Measurements from ENCODE around the gene IFT74.

The IFT74 gene

GRCh38 chr9:26955921-26956859 is at the start of gene IFT74:
Gene IFT74, plus strand, starts transcription at chr9:26956412. Its CDS starts 5,556 bp downstream, at chr9:26961968.
- H3K36me3 ChIP-seq (ENCODE audit: insufficient read depth, low read length) = no peaks in the 10 kb centered on the region
- H3K4me3 ChIP-seq = peak within 1 kb of the TSS; percentile 89
- TF ChIP-seq EZH2 (IDR thresholded peaks at IDR 0.05) (no peak), FOXP2 (optimal IDR thresholded peaks at IDR 0.05; ENCODE audit: control extremely low read depth, extremely low read length, insufficient read depth) (peak; percentile 54), POLR2AphosphoS5 (IDR thresholded peaks at IDR 0.05; ENCODE audit: borderline replicate concordance, low read depth, low read length) (peak; percentile 80)
- DNase-seq (ENCODE audit: low read depth, low spot score) = peak; percentile 94
- H3K9ac ChIP-seq (ENCODE audit: insufficient read length) = peak within 1 kb of the TSS; percentile 90
- H3K9me3 ChIP-seq (ENCODE audit: low read depth, low read length) = no peaks in the 10 kb centered on the region
- H3K27ac ChIP-seq = peak within 1 kb of the TSS; percentile 84

- no peak overlapping the region for H3K9ac ChIP-seq (ENCODE audit: insufficient read length)
- DNase-seq (ENCODE audit: low read depth, low spot score) = no peak
- H3K36me3 ChIP-seq (ENCODE audit: insufficient read depth, low read length) = peaks cover 62% of the 10 kb centered on the region
- H3K27ac ChIP-seq = no peak overlapping the region
- TF ChIP-seq EZH2 (IDR thresholded peaks at IDR 0.05) (no peak), POLR2AphosphoS5 (IDR thresholded peaks at IDR 0.05; ENCODE audit: borderline replicate concordance, low read depth, low read length) (no peak), FOXP2 (optimal IDR thresholded peaks at IDR 0.05; ENCODE audit: control extremely low read depth, extremely low read length, insufficient read depth) (no peak)
- no peak overlapping the region for H3K4me3 ChIP-seq
- no peaks in the 10 kb centered on the region for H3K9me3 ChIP-seq (ENCODE audit: low read depth, low read length)
These were observed 43.0 kb upstream of the IFT74 start for GRCh38 chr9:26913138-26913668.

GRCh38 chr9:26919698-26920097 is 36.5 kb upstream of the IFT74 start:
- TF ChIP-seq FOXP2 (optimal IDR thresholded peaks at IDR 0.05; ENCODE audit: control extremely low read depth, extremely low read length, insufficient read depth) = no peak
- TF ChIP-seq EZH2 (IDR thresholded peaks at IDR 0.05) = no peak
- no peak for TF ChIP-seq POLR2AphosphoS5 (IDR thresholded peaks at IDR 0.05; ENCODE audit: borderline replicate concordance, low read depth, low read length)
- Histone ChIP-seq H3K36me3 (ENCODE audit: insufficient read depth, low read length) (peaks cover 89% of the 10 kb centered on the region), H3K9ac (ENCODE audit: insufficient read length) (no peak overlapping the region), H3K27ac (no peak overlapping the region), H3K9me3 (ENCODE audit: low read depth, low read length) (no peaks in the 10 kb centered on the region), H3K4me3 (no peak overlapping the region)
- DNase-seq (ENCODE audit: low read depth, low spot score) = no peak

GRCh38 chr9:26925609-26926008 is 30.6 kb upstream of the IFT74 start:
- no peaks in the 10 kb centered on the region for H3K9me3 ChIP-seq (ENCODE audit: low read depth, low read length)
- TF ChIP-seq POLR2AphosphoS5 (IDR thresholded peaks at IDR 0.05; ENCODE audit: borderline replicate concordance, low read depth, low read length) (no peak), FOXP2 (optimal IDR thresholded peaks at IDR 0.05; ENCODE audit: control extremely low read depth, extremely low read length, insufficient read depth) (no peak), EZH2 (IDR thresholded peaks at IDR 0.05) (no peak)
- no peak overlapping the region for H3K4me3 ChIP-seq
- no peak overlapping the region for H3K27ac ChIP-seq
- H3K9ac ChIP-seq (ENCODE audit: insufficient read length) = no peak overlapping the region
- peaks cover 80% of the 10 kb centered on the region for H3K36me3 ChIP-seq (ENCODE audit: insufficient read depth, low read length)
- no peak for DNase-seq (ENCODE audit: low read depth, low spot score)

GRCh38 chr9:26928902-26929495 is 27.2 kb upstream of the IFT74 start:
- H3K36me3 ChIP-seq (ENCODE audit: insufficient read depth, low read length) = peaks cover 60% of the 10 kb centered on the region

GRCh38 chr9:26935847-26936246 is 20.4 kb upstream of the IFT74 start:
- TF ChIP-seq POLR2AphosphoS5 (IDR thresholded peaks at IDR 0.05; ENCODE audit: borderline replicate concordance, low read depth, low read length) = no peak
- no peak for TF ChIP-seq EZH2 (IDR thresholded peaks at IDR 0.05)
- TF ChIP-seq FOXP2 (optimal IDR thresholded peaks at IDR 0.05; ENCODE audit: control extremely low read depth, extremely low read length, insufficient read depth) = no peak
- peak overlapping the region; percentile 87 for H3K27ac ChIP-seq
- peaks cover 50% of the 10 kb centered on the region for H3K36me3 ChIP-seq (ENCODE audit: insufficient read depth, low read length)
- H3K4me3 ChIP-seq = peak overlapping the region; percentile 17; the same call in 1 of the 2 replicates
- peaks cover 17% of the 10 kb centered on the region; the same call in 1 of the 2 replicates for H3K9me3 ChIP-seq (ENCODE audit: low read depth, low read length)
- no peak for DNase-seq (ENCODE audit: low read depth, low spot score)
- peak overlapping the region; percentile 64 for H3K9ac ChIP-seq (ENCODE audit: insufficient read length)

More at GRCh38 chr9:26928902-26929495, 27.2 kb upstream of the IFT74 start:
- Histone ChIP-seq H3K9me3 (ENCODE audit: low read depth, low read length) (no peaks in the 10 kb centered on the region), H3K27ac (no peak overlapping the region), H3K4me3 (no peak overlapping the region), H3K9ac (ENCODE audit: insufficient read length) (no peak overlapping the region)
- TF ChIP-seq FOXP2 (optimal IDR thresholded peaks at IDR 0.05; ENCODE audit: control extremely low read depth, extremely low read length, insufficient read depth) = no peak
- no peak for TF ChIP-seq EZH2 (IDR thresholded peaks at IDR 0.05)
- TF ChIP-seq POLR2AphosphoS5 (IDR thresholded peaks at IDR 0.05; ENCODE audit: borderline replicate concordance, low read depth, low read length) = no peak
- no peak for DNase-seq (ENCODE audit: low read depth, low spot score)

- Histone ChIP-seq H3K9ac (ENCODE audit: insufficient read length) (no peak overlapping the region), H3K9me3 (ENCODE audit: low read depth, low read length) (peaks cover 20% of the 10 kb centered on the region; the same call in 1 of the 2 replicates), H3K4me3 (no peak overlapping the region), H3K27ac (no peak overlapping the region), H3K36me3 (ENCODE audit: insufficient read depth, low read length) (peaks cover 53% of the 10 kb centered on the region)
- no peak for DNase-seq (ENCODE audit: low read depth, low spot score)
- TF ChIP-seq POLR2AphosphoS5 (IDR thresholded peaks at IDR 0.05; ENCODE audit: borderline replicate concordance, low read depth, low read length) (no peak), FOXP2 (optimal IDR thresholded peaks at IDR 0.05; ENCODE audit: control extremely low read depth, extremely low read length, insufficient read depth) (no peak), EZH2 (IDR thresholded peaks at IDR 0.05) (no peak)
These were observed 18.3 kb upstream of the IFT74 start for GRCh38 chr9:26937816-26938371.
